CD14-positive monocyte (primary cell): ENCODE results near the gene LYRM2. TPM values are rescaled to one million over a fixed set of nuclear protein-coding genes. Genes with fewer than 3 reads are reported as not detected.

ENCODE experiments used
- DNase-seq, 3 donors: peaks; one replicate each; pipeline ENCODE4 v3.0.0-alpha.2; 2011 to 2022
- H2AFZ ChIP-seq: 2 replicates; pipeline ENCODE4 v1.6.0; 2012; ENCODE audit warnings: mild to moderate bottlenecking, low read depth, low read length, inconsistent platforms; ENCODE audit not compliant: insufficient read depth, poor library complexity, severe bottlenecking
- H3K27ac ChIP-seq, 2 donors: 1 replicate in 1 of 2; 2 replicates in 1 of 2; pipeline ENCODE4 v1.5.1; 2012 to 2013; ENCODE audit warnings: low read length in 2 of 2, control low read depth in 1 of 2, inconsistent platforms in 1 of 2, low read depth in 1 of 2, mild to moderate bottlenecking in 1 of 2
- H3K27me3 ChIP-seq, 2 donors: one replicate each; pipeline versions ENCODE4 v1.6.0 to v1.6.1; 2011 to 2013; ENCODE audit warnings: low read length in 2 of 2; ENCODE audit not compliant: control insufficient read depth in 2 of 2, insufficient read depth in 2 of 2
- H3K36me3 ChIP-seq, 2 donors: replicated peaks in 1 of 2; 1 replicate in 1 of 2; 2 replicates in 1 of 2; pipeline versions ENCODE4 v1.5.1 to v1.6.1; 2012 to 2013; ENCODE audit warnings: low read length in 2 of 2, control low read depth in 1 of 2, inconsistent platforms in 1 of 2, mild to moderate bottlenecking in 1 of 2; ENCODE audit not compliant: insufficient read depth in 2 of 2, control insufficient read depth in 1 of 2
- H3K4me1 ChIP-seq, 2 donors: 1 replicate in 1 of 2; 2 replicates in 1 of 2; pipeline versions ENCODE4 v1.5.1 to v1.6.1; 2012 to 2013; ENCODE audit warnings: low read length in 2 of 2, control low read depth in 1 of 2, inconsistent platforms in 1 of 2, mild to moderate bottlenecking in 1 of 2, moderate library complexity in 1 of 2; ENCODE audit not compliant: insufficient read depth in 2 of 2, control insufficient read depth in 1 of 2
- H3K4me2 ChIP-seq: replicated peaks from 2 replicates; pipeline ENCODE3; 2012; ENCODE audit warnings: low read length, moderate library complexity, mild to moderate bottlenecking; ENCODE audit not compliant: poor library complexity, severe bottlenecking; ENCODE audit errors: extremely low read depth
- H3K4me3 ChIP-seq, 3 experiments: fragments of 200-600 bp in 1 of 3; sonication (generic) in 1 of 3; replicated peaks in 1 of 3; 1 replicate in 2 of 3; 2 replicates in 1 of 3; pipeline ENCODE4 v1.5.1; 2011 to 2013; ENCODE audit warnings: low read length in 3 of 3, mild to moderate bottlenecking in 3 of 3, control low read depth in 2 of 3, low read depth in 2 of 3, inconsistent platforms in 1 of 3, moderate library complexity in 1 of 3
- H3K79me2 ChIP-seq: 2 replicates; pipeline ENCODE4 v1.6.0; 2012; ENCODE audit warnings: mild to moderate bottlenecking, control low read depth, inconsistent platforms, low read length, moderate library complexity; ENCODE audit not compliant: insufficient read depth
- H3K9ac ChIP-seq: 2 replicates; pipeline ENCODE4 v1.6.0; 2017; ENCODE audit warnings: low read length, mild to moderate bottlenecking; ENCODE audit not compliant: insufficient read depth, poor library complexity, severe bottlenecking
- H3K9me3 ChIP-seq, 2 donors: replicated peaks in 1 of 2; 1 replicate in 1 of 2; 2 replicates in 1 of 2; pipeline versions ENCODE4 v1.5.1 to v1.6.1; 2012 to 2013; ENCODE audit warnings: low read length in 2 of 2, control low read depth in 1 of 2; ENCODE audit not compliant: control insufficient read depth in 1 of 2, insufficient read depth in 1 of 2
- H4K20me1 ChIP-seq: 2 replicates; pipeline ENCODE4 v1.6.0; 2012; ENCODE audit warnings: mild to moderate bottlenecking, low read length, control low read depth, moderate library complexity; ENCODE audit not compliant: insufficient read depth
- H3K27ac Mint-ChIP-seq, 7 donors: one replicate each; pipeline ENCODE4 v1.8.0; 2020; ENCODE audit warnings: mild to moderate bottlenecking in 7 of 7, mixed read lengths in 7 of 7, moderate library complexity in 6 of 7, inconsistent platforms in 2 of 7
- H3K27me3 Mint-ChIP-seq, 3 donors: one replicate each; pipeline ENCODE4 v1.8.0; 2021 to 2022; ENCODE audit warnings: low read depth in 3 of 3, mild to moderate bottlenecking in 3 of 3, mixed read lengths in 3 of 3, moderate library complexity in 3 of 3, inconsistent platforms in 1 of 3
- H3K36me3 Mint-ChIP-seq, 2 donors: one replicate each; pipeline ENCODE4 v1.8.0; 2020; ENCODE audit warnings: mixed read lengths in 2 of 2, inconsistent platforms in 1 of 2, mild to moderate bottlenecking in 1 of 2
- H3K4me1 Mint-ChIP-seq: one replicate; pipeline ENCODE4 v1.8.0; 2020; ENCODE audit warnings: mild to moderate bottlenecking, mixed read lengths
- H3K4me3 Mint-ChIP-seq, 2 donors: one replicate each; pipeline ENCODE4 v1.8.0; 2020; ENCODE audit warnings: mild to moderate bottlenecking in 2 of 2, mixed read lengths in 2 of 2, moderate library complexity in 1 of 2
- H3K9me3 Mint-ChIP-seq, 7 donors: one replicate each; pipeline ENCODE4 v1.8.0; 2020 to 2022; ENCODE audit warnings: mixed read lengths in 7 of 7, mild to moderate bottlenecking in 6 of 7, moderate library complexity in 6 of 7, inconsistent platforms in 2 of 7
- WGBS: methylation state at CpG from one replicate; pipeline ENCODE4 v1.1.5; 2013; ENCODE audit warnings: missing lambda C conversion rate; ENCODE audit not compliant: insufficient coverage; 5-methylcytosine and 5-hydroxymethylcytosine counted together
- intact Hi-C, 2 donors: fragments of 100-400 bp; cut with micrococcal nuclease; formaldehyde crosslinking; loops; one replicate each; pipeline versions ENCODE4 v1.15.0 to v1.15.1; 2023
- polyA plus RNA-seq, 3 donors: library from polyadenylated mRNA; depleted of rRNA in 1 of 3; unstranded in 2 of 3; stranded (reverse) in 1 of 3; fragments of 300-500 nt in 2 of 3; fragments of >200 nt in 1 of 3; fragmentation: Illumina TruSeq in 2 of 3; gene quantifications; 1 replicate in 2 of 3; 2 replicates in 1 of 3; pipeline ENCODE4 v1.2.3, GENCODE V29; 2012 to 2021
- TF ChIP-seq, protein P1 (sequence below): fragments of 200-600 bp; IDR thresholded peaks from one replicate; pipeline ENCODE4 v1.8.0; 2022; ENCODE audit warnings: antibody characterized with exemption, mild to moderate bottlenecking

The LYRM2 gene
- polyA plus RNA-seq, 3 donors, result 13.2 to 64.0 (median 58.1) TPM

DNA sequence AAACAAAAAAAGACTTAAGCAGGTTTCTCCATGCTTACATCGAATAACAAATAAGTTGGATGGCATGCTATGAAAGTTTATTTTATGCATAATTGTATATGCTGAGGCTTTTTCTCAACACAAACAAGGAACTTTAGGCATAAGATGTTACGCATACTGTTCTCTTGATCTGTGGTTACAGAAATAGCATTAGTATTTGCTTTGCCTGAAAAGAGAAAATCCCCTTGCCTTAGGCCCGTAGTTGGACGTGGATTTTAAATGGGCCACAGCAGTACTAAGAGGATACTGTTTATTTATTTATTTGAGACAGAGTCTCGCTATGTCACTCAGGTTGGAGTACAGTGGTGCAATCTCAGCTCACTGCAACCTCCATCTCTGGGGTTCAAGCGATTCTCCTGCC is 19.0 kb downstream of the LYRM2 start:
- TF ChIP-seq, protein P1, sequence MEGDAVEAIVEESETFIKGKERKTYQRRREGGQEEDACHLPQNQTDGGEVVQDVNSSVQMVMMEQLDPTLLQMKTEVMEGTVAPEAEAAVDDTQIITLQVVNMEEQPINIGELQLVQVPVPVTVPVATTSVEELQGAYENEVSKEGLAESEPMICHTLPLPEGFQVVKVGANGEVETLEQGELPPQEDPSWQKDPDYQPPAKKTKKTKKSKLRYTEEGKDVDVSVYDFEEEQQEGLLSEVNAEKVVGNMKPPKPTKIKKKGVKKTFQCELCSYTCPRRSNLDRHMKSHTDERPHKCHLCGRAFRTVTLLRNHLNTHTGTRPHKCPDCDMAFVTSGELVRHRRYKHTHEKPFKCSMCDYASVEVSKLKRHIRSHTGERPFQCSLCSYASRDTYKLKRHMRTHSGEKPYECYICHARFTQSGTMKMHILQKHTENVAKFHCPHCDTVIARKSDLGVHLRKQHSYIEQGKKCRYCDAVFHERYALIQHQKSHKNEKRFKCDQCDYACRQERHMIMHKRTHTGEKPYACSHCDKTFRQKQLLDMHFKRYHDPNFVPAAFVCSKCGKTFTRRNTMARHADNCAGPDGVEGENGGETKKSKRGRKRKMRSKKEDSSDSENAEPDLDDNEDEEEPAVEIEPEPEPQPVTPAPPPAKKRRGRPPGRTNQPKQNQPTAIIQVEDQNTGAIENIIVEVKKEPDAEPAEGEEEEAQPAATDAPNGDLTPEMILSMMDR, result no peak
- intact Hi-C loops, result no loop called here
- no peak overlapping the region for H3K4me3 ChIP-seq
- 83% methylated on average over 1 of the region's 6 CpGs for WGBS
- H3K4me1 Mint-ChIP-seq, result no peaks in the 10 kb centered on the region
- H3K4me3 Mint-ChIP-seq, result no peak overlapping the region
- H3K27me3 Mint-ChIP-seq, result peaks cover 0 to 5% (median 0%) of the 10 kb centered on the region in 3 donors
- no peaks in the 10 kb centered on the region for H3K9me3 ChIP-seq
- no peaks in the 10 kb centered on the region for H4K20me1 ChIP-seq
- no peak overlapping the region for H2AFZ ChIP-seq
- no peaks in the 10 kb centered on the region for H3K79me2 ChIP-seq
- H3K36me3 ChIP-seq, result no peaks in the 10 kb centered on the region
- DNase-seq, result no peak
- no peaks in the 10 kb centered on the region for H3K36me3 Mint-ChIP-seq
- no peak overlapping the region for H3K27ac ChIP-seq
- no peak overlapping the region for H3K4me2 ChIP-seq
- no peak overlapping the region for H3K27ac Mint-ChIP-seq
- H3K27me3 ChIP-seq, result no peaks in the 10 kb centered on the region
- no peak overlapping the region for H3K9ac ChIP-seq
- H3K9me3 Mint-ChIP-seq, result peaks cover 0 to 2% (median 0%) of the 10 kb centered on the region in 7 donors
- H3K4me1 ChIP-seq, result no peaks in the 10 kb centered on the region

DNA sequence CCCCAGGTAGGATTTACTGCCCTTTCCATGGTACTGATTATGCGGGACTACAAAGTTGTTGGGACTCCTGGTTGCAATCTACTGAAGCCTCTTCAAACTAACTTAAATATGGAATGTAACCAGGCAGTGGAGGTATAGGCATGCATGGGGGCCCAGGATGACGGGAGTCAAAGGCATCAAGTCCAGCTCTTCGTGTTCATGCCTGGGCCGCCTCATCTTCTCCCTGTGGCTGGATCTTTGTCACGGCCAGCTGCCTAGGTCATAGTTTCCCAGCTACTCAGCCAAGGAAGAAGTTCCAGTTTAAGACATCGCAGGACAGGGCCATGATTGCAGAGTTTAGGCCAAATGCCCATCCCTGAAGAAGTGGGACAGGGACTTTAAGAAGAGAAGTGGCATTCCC is 20.5 kb downstream of the LYRM2 start:
- no peak for DNase-seq
- Mint-ChIP-seq H3K9me3 (peaks cover 0 to 4% (median 0%) of the 10 kb centered on the region in 7 donors), H3K4me3 (no peak overlapping the region), H3K4me1 (no peaks in the 10 kb centered on the region), H3K36me3 (no peaks in the 10 kb centered on the region), H3K27ac (no peak overlapping the region), H3K27me3 (peaks cover 0 to 5% (median 0%) of the 10 kb centered on the region in 3 donors)
- Histone ChIP-seq H3K4me3 (no peak overlapping the region), H3K27me3 (no peaks in the 10 kb centered on the region), H3K36me3 (no peaks in the 10 kb centered on the region), H3K4me2 (no peak overlapping the region), H3K9me3 (no peaks in the 10 kb centered on the region), H2AFZ (no peak overlapping the region), H4K20me1 (no peaks in the 10 kb centered on the region), H3K79me2 (no peaks in the 10 kb centered on the region), H3K9ac (no peak overlapping the region), H3K4me1 (no peaks in the 10 kb centered on the region), H3K27ac (no peak overlapping the region)
- TF ChIP-seq, protein P1, result no peak
- intact Hi-C loops, result no loop called here
- 96% methylated on average over 4 of the region's 6 CpGs for WGBS
